ENCODE measurements around the gene WDR27.
"Not testable (repeated sequence)": the region's sequence is repeated elsewhere in the genome, so short reads cannot be mapped to it uniquely, and the experiment has no call there.

WDR27 gene

GRCh38 chr6:169639653-169640278 lies 62.1 kb downstream of the WDR27 start:
- no peak for DNase-seq (ENCODE audit: low read depth)

GRCh38 chr6:169638915-169639314 lies 62.9 kb downstream of the WDR27 start:
- DNase-seq (ENCODE audit: low read depth), result no peak

DNA sequence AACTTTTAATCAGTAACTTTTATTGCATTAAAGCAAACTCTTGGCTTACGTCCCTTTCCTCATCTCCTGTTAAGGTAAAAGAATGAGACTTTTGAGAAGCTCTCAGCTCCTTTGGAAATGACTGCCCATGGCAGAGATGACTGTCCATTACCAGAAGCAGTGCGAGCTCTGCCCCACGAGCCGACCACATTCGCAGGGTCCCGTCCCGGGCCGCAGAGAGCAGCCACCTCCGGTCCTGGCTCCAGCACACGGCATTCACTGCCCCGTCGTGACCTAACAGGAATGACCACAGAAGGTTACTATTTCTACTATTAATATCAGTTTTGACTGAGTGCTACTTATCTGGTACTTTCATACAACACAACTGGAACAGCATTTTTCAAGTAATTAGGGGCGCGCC lies 63.4 kb downstream of the WDR27 start:
- no peak for DNase-seq (ENCODE audit: low read depth)

DNA sequence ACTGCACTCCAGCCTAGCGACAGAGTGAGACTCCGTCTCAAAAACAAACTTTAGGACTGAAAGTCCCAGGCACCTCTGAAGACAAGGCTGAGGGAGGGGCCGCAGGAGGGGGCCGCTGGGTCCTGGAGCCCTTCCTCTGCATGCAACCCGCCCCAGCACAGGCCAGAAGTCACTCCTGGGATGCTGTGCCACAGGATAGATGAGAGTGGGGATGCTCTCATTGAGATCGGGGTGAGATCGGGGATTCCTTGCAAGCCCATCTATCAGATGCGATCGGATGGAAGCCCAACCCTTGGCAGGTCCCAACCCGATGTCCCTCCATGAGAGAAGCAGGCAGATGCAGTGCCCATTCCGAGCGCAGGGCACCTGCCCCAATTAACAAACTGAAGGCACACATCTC lies 66.5 kb downstream of the WDR27 start:
- no peak for DNase-seq (ENCODE audit: low read depth)

DNA sequence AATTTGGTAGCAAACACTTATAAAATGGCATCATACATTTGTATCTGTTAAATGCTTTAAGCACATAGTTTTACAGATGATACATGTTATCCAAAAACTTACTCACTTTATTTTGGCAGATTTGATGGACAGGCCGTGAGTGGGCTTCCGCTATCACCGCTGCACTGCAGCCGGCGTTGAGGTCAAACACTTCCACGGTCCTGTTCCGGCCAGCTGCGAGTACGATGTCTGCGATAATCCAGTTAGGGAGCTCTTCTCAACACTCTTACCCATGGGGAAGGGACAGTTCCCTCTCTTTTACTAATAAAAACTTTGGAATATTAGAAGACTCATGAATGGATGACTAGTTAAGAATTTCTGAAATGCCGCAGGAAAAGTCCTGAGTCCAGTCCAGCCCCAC lies 69.0 kb downstream of the WDR27 start:
- no peak for DNase-seq (ENCODE audit: low read depth)

GRCh38 chr6:169629256-169629655 lies 72.6 kb downstream of the WDR27 start:
- no peak for DNase-seq (ENCODE audit: low read depth)

DNA sequence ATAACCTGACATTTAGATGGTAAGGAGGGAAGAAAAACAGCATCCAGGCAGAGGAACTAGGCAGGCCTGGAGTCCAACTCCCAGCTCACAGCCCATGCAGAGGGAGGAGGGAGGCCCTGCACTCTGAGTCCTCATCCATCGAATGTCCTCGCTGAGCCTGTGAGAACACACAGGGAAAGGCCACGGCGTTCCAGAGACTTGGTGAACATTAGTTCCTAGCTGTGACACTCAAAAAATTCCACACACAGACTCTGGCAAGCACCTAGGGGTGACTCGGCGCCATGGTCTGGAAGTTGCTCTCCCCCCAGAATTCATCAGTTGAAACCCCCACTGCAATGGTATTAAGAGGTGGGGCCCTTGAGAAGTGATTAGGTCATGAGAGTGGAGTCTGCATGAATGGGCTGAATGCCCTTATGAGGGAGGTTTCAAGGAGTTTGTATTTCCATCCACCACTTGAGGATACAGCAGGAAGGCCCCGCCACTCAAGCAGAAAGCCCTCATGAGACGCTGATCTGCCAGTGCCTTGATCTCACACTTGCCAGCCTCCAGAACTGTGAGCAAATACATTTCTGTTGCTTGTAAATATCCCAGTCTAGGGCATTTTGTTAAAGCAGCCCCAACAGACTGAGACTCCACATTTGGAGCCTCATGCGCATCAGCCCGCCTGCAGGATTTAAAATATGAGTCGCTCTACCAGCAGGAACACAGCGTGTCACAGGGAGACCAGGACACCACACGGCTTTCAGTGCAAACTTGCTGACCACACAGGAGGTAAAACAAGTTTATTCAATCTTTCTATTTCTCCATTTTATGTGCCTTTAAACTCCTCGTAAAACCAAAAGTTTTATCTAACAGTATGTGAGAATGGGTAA lies 73.9 kb downstream of the WDR27 start:
- DNase-seq (ENCODE audit: low read depth), result no peak

GRCh38 chr6:169626649-169627048 lies 75.2 kb downstream of the WDR27 start:
- DNase-seq (ENCODE audit: low read depth), result no peak

DNA sequence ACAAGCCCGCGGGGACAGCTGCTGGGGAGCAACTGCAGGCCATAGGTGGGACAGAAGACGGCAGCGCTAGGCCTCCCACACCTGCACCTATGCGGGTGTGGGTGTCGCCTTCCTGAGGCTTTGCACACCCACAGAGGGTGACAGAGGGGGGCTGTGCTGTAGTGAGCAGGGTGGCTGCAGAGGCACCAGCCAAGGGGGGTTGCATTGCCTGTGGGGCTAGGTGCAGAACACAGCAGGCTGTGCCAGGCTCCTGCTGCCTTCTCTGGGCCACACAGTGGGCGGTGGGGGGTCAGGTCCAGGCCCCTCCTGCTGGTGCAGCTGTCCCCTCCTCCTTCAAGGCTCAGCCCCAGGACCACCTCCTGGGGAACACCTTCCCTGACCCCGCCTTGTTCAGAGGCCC lies 75.7 kb downstream of the WDR27 start:
- DNase-seq (ENCODE audit: low read depth), result no peak

DNA sequence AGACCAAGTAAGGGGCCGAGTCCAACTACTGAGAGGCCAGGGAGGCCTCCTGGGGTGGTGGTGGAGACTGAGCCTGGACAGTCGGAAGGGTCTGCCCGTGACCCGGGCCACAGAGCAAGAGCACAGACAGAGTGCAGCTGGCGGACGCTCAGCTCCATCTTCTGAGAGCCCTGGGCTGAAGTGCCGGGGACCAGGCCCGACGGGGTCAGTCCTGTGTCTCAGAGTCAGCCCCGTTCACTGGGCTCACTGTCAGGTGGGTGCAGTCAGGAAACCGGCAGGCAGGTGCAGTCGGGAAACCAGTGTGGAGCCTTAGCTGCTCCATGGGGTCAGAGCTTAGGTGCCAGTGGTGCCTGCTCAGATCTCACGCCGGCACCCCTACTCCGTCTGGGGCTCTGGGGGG lies 76.5 kb downstream of the WDR27 start:
- no peak for DNase-seq (ENCODE audit: low read depth)

- DNase-seq (ENCODE audit: low read depth), result no peak
Measured at GRCh38 chr6:169624785-169625184, 77.0 kb downstream of the WDR27 start.

- DNase-seq (ENCODE audit: low read depth), result no peak
Measured at GRCh38 chr6:169623975-169624374, 77.9 kb downstream of the WDR27 start.

- DNase-seq (ENCODE audit: low read depth), result no peak
Measured at GRCh38 chr6:169623343-169623742, 78.5 kb downstream of the WDR27 start.

DNA sequence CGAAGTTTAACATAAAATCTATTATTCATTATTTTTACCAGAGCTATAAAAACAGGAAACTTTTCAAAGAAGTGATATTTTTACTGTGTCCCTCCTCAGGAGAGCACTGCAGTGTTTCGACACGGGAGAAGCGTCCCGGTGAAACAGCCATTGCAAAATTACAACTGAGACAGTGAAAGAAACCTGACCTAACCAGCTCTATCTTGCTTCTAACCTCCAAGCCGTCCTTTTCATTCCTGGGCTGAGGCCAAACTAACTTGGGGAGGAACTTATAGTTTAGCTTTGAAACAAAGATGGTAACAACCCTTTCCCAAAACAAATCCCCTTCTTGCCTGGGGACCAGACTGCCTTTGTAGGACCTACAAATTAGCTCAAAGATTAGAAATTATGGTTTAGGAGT lies 79.2 kb downstream of the WDR27 start:
- DNase-seq (ENCODE audit: low read depth), result no peak

- DNase-seq (ENCODE audit: low read depth), result no peak
Measured at GRCh38 chr6:169621311-169621710, 80.5 kb downstream of the WDR27 start.

GRCh38 chr6:169620171-169621130 lies 81.4 kb downstream of the WDR27 start:
- no peak for DNase-seq (ENCODE audit: low read depth)

DNA sequence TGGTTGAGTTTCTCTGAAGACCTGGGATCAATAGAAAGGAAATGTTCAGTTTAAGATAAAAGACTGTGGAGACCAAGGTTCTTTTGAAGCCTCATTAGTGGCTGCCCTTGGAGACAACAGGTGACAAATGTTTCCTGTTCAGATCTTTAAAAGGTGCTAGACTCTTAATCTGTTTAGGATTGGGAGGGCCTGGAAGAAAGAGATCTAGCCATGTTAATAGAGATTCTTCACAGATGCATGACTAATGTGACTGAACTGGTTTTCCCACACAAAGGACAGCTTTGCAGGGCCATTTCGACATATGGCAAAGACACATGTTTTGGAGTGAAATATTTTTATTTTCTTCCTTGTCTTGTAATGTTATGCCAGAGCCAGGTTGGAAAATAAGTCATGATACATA lies 82.2 kb downstream of the WDR27 start:
- no peak for DNase-seq (ENCODE audit: low read depth)

DNA sequence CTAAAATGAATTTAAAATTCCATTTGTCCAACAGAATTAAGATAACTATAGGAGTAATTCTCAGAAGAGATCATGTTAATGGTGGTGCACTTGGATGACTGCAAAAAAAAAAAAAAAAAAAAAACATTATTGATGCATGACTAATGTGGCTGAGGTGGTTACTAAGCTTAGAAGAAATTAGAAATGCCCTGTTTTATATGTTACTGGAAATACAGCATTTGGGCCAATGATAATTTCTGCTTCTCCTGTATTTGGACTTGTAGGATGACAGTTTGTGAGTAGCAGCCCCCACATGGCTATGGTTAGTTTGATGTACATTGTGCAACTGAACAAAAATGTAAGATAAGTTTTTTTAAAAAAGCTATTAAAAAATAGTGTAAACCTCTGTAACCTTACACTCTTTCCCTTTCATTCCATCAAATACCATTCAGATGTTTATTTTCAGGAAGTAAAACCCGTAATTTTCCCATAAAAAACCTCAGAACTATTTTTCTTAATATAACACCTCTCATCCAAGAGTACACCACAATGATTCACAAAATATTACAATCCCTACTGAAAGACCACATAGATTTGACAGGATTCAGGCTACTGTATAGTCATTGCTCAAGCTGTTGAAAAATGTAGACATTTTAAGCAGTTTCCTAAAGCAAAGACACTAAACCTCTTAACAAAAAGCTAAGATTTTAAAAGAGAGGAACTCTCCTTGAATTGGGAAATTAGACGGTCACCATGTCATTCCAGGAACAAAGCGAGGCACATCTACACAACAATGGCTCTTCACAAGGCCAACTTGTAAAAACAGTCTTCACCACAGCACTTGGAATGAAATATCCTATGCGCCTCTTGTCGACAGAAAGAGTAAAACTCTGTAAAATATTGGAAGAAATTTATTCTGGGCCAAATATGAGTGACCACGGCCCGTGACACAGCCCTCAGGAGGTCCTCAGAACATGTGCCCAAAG lies 83.0 kb downstream of the WDR27 start:
- DNase-seq (ENCODE audit: low read depth), result no peak

DNA sequence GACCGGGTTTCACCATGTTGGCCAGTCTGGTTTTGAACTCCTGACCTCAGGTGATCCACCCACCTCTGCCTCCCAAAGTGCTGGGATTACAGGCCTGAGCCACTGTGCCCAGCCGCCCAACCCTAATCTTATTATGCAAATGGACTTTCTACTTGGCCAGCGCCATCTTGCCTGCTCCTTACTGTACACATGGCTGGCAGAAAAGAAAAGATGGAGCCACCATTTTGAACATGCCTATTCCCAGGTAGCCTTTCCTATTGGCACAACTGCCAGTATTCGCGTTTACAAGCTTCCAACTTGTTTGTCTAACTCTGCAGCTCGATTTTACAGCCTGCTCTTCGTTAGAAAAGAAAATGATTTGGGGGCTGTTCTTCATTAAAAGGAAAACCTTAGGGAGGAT lies 84.3 kb downstream of the WDR27 start:
- no peak for DNase-seq (ENCODE audit: low read depth)

GRCh38 chr6:169608609-169609008 lies 93.2 kb downstream of the WDR27 start:
- not testable (repeated sequence) for DNase-seq (ENCODE audit: low read depth)

DNA sequence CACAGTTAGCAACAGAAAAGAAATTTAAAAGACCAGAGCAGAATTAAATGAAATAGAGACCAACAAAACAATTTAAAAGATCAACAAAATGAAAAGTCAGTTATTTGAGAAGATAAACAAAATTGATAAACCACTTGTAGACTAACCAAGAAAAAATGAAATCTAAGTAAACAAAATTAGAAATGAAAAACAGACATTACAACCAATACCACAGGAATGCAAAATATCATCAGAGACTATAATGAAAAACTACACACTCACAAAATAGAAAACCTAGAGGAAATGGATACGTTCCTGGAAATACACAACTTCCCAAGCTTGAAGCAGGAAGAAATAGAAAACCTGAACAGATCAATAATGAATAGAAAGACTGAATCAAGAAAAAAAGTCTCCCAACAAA lies 97.8 kb downstream of the WDR27 start:
- DNase-seq (ENCODE audit: low read depth), result no peak
